OCI-LY3 (cell line): ENCODE results near the gene FMN1.

Experiments
- H2AFZ ChIP-seq: fragments of 200-600, 300-600 bp; shearing (Covaris generic); 2 replicates; pipeline ENCODE4 v1.6.0; 2014; ENCODE audit warnings: antibody characterized with exemption, low read depth, low read length
- H3K27ac ChIP-seq: fragments of 200-600, 300-600 bp; sonication (generic); 2 replicates; pipeline ENCODE4 v1.5.1; 2014; ENCODE audit warnings: mild to moderate bottlenecking, low read length, moderate library complexity, mixed read lengths
- H3K27me3 ChIP-seq: fragments of 200-600, 300-600 bp; sonication (generic); 2 replicates; pipeline ENCODE4 v1.6.1; 2014; ENCODE audit warnings: low read depth, low read length, mixed read lengths
- H3K36me3 ChIP-seq: fragments of 200-600, 300-600 bp; sonication (generic); replicated peaks from 2 replicates; pipeline ENCODE3; 2014; ENCODE audit warnings: low read depth, low read length, mixed read lengths
- H3K4me1 ChIP-seq: fragments of 300-600, 200-600 bp; sonication (generic); 2 replicates; pipeline ENCODE4 v1.6.1; 2014; ENCODE audit warnings: low read length, mixed read lengths
- H3K4me2 ChIP-seq: fragments of 200-600, 300-600 bp; sonication (generic); 2 replicates; pipeline ENCODE4 v1.6.1; 2014; ENCODE audit warnings: low read length, mixed read lengths
- H3K4me3 ChIP-seq: fragments of 300-600, 200-600 bp; sonication (generic); 2 replicates; pipeline ENCODE4 v1.5.1; 2014; ENCODE audit warnings: antibody characterized with exemption, mild to moderate bottlenecking, low read length, moderate library complexity
- H3K79me2 ChIP-seq: fragments of 300-600, 200-600 bp; shearing (Covaris generic); 2 replicates; pipeline ENCODE4 v1.6.1; 2014; ENCODE audit warnings: mild to moderate bottlenecking, low read length, mixed read lengths
- H3K9ac ChIP-seq: fragments of 300-600, 200-600 bp; shearing (Covaris generic); 2 replicates; pipeline ENCODE4 v1.6.0; 2014; ENCODE audit warnings: mild to moderate bottlenecking, low read length, moderate library complexity
- H3K9me3 ChIP-seq: fragments of 200-600, 300-600 bp; shearing (Covaris generic); 2 replicates; pipeline ENCODE4 v1.6.1; 2014; ENCODE audit warnings: low read length, mixed read lengths; ENCODE audit not compliant: insufficient read depth
- H4K20me1 ChIP-seq: fragments of 200-600, 300-600 bp; sonication (generic); 2 replicates; pipeline ENCODE4 v1.6.1; 2016; ENCODE audit warnings: low read length, mixed read lengths; ENCODE audit not compliant: insufficient read depth
- CTCF ChIP-seq: fragments of 200-600, 300-600 bp; sonication (generic); IDR thresholded peaks from 2 replicates; pipeline ENCODE4 v1.5.1; 2014; ENCODE audit warnings: antibody characterized with exemption, low read length, low read depth
- EZH2phosphoT487 ChIP-seq: fragments of 200-600 bp; shearing (Covaris generic); IDR thresholded peaks from 2 replicates; pipeline ENCODE4 v1.6.1; 2018; ENCODE audit warnings: antibody characterized with exemption, mixed run types, low read depth

Gene FMN1

GRCh38 chr15:33083232-33084081 is 111.1 kb downstream of the FMN1 start:
- H3K79me2 ChIP-seq, result no peaks in the 10 kb centered on the region
- H2AFZ ChIP-seq, result no peak overlapping the region
- H3K4me2 ChIP-seq, result no peak overlapping the region
- peaks cover 19% of the 10 kb centered on the region for H3K27me3 ChIP-seq
- H3K36me3 ChIP-seq, result no peaks in the 10 kb centered on the region
- H3K27ac ChIP-seq, result no peak overlapping the region
- no peak overlapping the region for H3K9ac ChIP-seq
- no peak overlapping the region for H3K4me3 ChIP-seq
- TF ChIP-seq EZH2phosphoT487 (no peak), CTCF (no peak)
- H3K4me1 ChIP-seq, result no peaks in the 10 kb centered on the region
- no peaks in the 10 kb centered on the region for H4K20me1 ChIP-seq
- no peaks in the 10 kb centered on the region for H3K9me3 ChIP-seq

GRCh38 chr15:33080006-33080405 is 114.5 kb downstream of the FMN1 start:
- Histone ChIP-seq H2AFZ (no peak overlapping the region), H3K4me2 (no peak overlapping the region), H3K79me2 (no peaks in the 10 kb centered on the region), H4K20me1 (no peaks in the 10 kb centered on the region), H3K4me3 (no peak overlapping the region), H3K36me3 (no peaks in the 10 kb centered on the region), H3K9ac (no peak overlapping the region), H3K4me1 (no peaks in the 10 kb centered on the region), H3K27me3 (peaks cover 25% of the 10 kb centered on the region), H3K27ac (no peak overlapping the region), H3K9me3 (no peaks in the 10 kb centered on the region)
- TF ChIP-seq CTCF (no peak), EZH2phosphoT487 (no peak)

- Histone ChIP-seq H3K4me1 (no peaks in the 10 kb centered on the region), H3K9me3 (no peaks in the 10 kb centered on the region), H3K27ac (no peak overlapping the region), H3K79me2 (no peaks in the 10 kb centered on the region), H4K20me1 (no peaks in the 10 kb centered on the region), H3K27me3 (peaks cover 22% of the 10 kb centered on the region; the same call in 1 of the 2 replicates), H2AFZ (no peak overlapping the region), H3K4me3 (no peak overlapping the region), H3K9ac (no peak overlapping the region), H3K4me2 (no peak overlapping the region), H3K36me3 (no peaks in the 10 kb centered on the region)
- TF ChIP-seq EZH2phosphoT487 (no peak), CTCF (no peak)
These were observed 115.9 kb downstream of the FMN1 start for GRCh38 chr15:33078607-33079006.

GRCh38 chr15:33076937-33077336 is 117.6 kb downstream of the FMN1 start:
- peaks cover 33% of the 10 kb centered on the region for H3K27me3 ChIP-seq

More at GRCh38 chr15:33076937-33077336, 117.6 kb downstream of the FMN1 start:
- Histone ChIP-seq H3K36me3 (no peaks in the 10 kb centered on the region), H2AFZ (no peak overlapping the region), H3K4me2 (no peak overlapping the region), H3K9me3 (no peaks in the 10 kb centered on the region), H3K27ac (no peak overlapping the region), H4K20me1 (no peaks in the 10 kb centered on the region), H3K4me1 (no peaks in the 10 kb centered on the region), H3K79me2 (no peaks in the 10 kb centered on the region), H3K9ac (no peak overlapping the region), H3K4me3 (no peak overlapping the region)
- no peak for TF ChIP-seq CTCF
- TF ChIP-seq EZH2phosphoT487, result no peak
